NCI-H1694 (cell line): ENCODE data around the gene SH2D3A.
"Not testable (repeated sequence)": the region's sequence is repeated elsewhere in the genome, so short reads cannot be mapped to it uniquely, and the experiment has no call there.

Source experiments
- DNase-seq: peaks from one replicate; lab custom pipeline; 2025; lab: John Stamatoyannopoulos, UW

The SH2D3A gene

GRCh38 chr19:6788896-6789295 lies 21.7 kb upstream of the SH2D3A start:
- DNase-seq = no peak

DNA sequence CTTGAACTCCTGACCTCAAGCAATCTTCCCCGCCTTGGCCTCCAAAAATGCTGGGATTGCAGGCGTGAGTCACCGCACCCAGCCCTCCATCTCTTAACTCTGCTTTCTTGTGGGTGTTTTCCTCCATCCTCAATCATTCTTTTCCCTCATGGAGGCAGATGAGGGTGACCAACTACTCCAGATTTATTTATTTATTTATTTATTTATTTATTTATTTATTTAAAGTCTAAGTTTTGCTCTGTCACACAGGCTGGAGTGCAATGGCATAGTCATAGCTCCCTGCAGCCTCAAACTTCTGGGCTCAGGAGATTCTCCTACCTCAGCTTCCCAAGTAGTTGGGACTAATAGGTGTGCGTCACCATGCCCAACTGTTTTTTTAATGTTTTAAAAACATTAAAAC lies 20.2 kb upstream of the SH2D3A start:
- DNase-seq = no peak

DNA sequence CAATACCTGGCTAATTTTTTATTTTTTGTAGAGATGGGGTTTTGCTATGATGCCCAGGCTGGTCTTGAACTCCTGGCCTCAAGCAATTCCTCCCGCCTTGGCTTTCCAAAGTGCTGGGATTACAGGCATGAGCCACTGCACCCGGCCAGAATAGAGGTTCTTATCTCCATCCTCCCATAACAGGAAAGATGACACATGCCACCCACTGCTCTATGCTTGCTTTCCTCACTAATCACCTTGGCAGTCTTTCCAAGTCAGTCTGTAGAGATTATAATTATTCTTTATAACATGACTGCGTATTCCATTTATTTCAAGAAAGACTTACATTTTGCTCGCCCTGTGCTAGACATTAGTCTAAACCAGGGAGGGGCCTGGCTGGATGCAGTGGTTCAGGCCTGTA lies 12.0 kb upstream of the SH2D3A start:
- no peak for DNase-seq

GRCh38 chr19:6778386-6778785 lies 11.2 kb upstream of the SH2D3A start:
- DNase-seq = no peak

DNA sequence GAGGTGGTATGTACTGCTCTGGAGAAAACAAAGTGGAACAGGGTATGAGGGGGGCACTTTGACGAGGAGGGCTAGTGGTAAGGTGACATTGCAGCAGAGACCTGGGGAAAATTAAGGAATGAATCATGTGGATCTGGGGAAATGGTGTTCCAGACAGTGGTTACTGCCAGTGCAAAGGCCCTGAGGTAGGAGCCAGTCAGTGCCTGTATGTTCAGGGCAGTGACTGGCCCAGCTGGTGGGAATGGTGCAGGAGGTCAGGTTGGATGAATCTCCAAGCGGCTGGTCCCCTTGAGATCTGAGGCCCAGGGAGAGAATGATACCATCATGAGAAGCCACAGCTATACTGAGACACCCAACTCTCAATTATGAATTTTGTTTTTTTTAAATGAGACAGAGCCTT lies 10.2 kb upstream of the SH2D3A start:
- no peak for DNase-seq

GRCh38 chr19:6776999-6777398 lies 9.8 kb upstream of the SH2D3A start:
- DNase-seq = no peak

- DNase-seq = not testable (repeated sequence)
Observed at GRCh38 chr19:6776045-6776444, 8.8 kb upstream of the SH2D3A start.

- no peak for DNase-seq
Observed at GRCh38 chr19:6774821-6775707, 7.8 kb upstream of the SH2D3A start.

GRCh38 chr19:6773323-6773931 lies 6.2 kb upstream of the SH2D3A start:
- DNase-seq = no peak

- DNase-seq = no peak
Observed at GRCh38 chr19:6772866-6773322, 5.7 kb upstream of the SH2D3A start.

DNA sequence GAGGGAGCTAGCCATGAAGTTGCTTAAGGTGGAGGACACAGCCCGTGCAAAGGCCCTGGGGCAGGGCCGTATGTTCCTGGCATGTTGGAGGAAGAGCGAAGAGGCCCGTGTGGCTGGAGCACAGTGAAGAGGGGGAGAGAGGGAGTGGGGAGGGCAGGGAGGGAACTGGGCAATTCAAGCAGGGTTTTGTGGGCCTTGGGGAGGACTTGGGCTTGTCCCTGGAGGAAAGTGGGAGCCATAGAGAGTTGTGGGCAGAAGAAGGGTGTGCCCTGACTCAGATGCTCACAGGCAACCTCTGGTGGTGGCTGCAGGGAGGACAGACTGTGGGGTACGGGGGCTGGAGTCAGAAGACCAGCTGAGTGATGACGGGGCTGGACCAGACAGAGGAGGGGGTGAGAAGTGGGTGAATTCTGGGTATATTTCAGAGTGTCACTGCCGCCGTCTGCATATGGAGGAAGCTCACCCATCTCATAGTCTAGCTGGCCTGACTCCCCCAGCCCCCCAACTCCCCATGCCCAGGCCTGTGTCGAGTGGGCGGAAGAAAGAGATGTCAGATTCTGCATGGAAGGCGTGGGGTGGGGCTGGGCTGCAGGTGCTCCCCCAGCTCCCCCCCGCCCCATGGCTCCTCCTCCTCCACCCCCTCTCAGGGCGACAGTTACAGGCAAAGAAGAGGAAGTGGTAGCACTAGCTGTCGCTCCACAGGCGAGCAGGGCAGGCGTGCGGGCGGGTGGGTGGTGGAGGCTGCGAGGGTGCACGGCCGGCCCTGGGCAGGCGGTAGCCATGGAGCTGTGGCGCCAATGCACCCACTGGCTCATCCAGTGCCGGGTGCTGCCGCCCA lies 5.0 kb upstream of the SH2D3A start, which contains the start of gene VAV1:
TSS of gene VAV1 (plus strand) at position 681 of the 838 bp plus-strand sequence. CDS start at position 781, 100 bp downstream.
- no peak for DNase-seq

DNA sequence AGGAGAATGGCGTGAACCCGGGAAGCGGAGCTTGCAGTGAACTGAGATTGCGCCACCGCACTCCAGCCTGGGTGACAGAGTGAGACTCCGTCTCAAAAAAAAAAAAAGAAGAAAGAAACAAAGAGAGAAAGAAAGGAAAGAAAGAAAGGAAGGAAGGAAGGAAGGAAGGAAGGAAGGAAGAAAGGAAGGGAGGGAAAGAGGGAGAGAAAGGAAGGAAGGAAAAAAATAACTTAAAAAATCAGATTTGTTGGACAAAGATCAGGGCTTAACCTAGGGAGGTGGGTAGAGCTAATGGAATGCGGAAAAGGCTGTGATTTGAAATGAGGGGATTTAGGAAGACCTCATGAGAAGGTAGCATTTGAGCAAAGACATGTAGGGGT lies 4.4 kb upstream of the SH2D3A start:
- DNase-seq = not testable (repeated sequence)

GRCh38 chr19:6769006-6769619 lies 1.9 kb upstream of the SH2D3A start:
- DNase-seq = no peak

DNA sequence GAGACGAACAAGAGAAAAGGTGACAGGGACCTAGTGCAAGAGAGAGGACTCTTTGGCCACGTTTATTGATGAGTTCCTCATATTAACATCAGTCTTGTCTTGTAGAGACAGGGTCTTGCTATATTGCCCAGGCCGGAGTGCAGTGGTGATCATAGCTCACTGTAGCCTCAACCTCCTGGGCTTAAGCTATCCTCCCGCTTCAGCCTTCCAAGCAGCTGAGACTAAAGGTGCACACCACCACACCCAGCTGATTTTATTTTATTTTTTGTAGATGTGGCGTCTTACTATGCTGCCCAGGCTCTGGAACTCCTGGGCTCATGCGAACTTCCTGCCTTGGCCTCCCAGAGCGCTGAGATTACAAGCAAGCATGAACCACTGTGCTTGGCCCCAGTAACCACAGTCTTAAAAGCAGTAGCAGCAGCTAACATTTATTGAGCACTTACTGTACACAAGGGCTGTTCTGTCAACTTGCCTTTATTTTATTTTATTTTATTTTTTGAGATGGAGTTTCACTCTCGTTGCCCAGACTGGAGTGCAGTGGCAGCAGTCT lies 1.1 kb upstream of the SH2D3A start:
- DNase-seq = no peak

DNA sequence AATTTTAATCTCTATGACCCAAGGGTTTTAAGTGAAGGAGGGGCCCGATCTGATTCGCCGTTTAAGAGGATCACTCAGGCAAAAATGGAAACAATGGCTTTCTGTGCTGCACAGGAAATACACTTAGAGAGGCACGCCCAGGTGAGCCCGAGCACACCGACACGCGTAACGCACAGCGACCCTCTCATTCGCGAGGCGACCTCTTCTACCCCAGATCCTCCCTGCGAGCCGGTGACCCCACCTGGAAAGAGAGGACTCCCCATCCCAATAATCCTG lies 216 bp downstream of the SH2D3A start:
- DNase-seq = no peak

DNA sequence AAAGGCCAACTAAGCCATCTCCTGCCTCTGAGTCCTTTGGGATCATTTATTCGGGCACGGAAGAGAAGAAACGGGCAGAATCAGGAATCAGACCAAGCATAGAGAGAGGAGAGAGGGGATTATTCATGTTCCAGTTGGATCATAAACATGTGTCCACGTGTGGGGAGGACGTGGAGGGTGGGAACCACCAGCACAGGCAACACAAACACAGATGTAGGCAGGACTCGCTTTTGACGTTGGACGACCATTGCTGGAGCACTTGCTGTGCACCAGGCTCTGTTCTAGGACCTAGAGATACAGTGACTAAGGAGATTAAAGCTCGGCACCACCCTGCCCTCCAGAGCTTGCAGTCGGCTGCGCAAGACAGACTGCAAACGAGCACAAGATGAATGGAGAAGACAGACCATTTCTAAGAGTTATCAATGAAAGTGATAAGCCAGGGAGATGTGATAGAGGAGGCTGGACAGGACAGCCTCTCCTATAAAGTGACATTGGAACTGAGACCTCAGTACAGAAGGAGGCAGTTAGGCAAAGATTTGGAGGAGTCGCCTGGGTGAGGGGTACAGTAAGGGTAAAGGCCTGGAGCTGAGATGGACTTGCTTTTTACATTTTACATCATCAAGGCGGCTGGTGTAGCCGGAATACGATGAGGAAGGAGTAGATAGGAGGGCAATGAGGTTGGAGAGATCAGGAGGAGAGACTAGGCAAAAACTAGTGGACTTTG lies 716 bp downstream of the SH2D3A start:
- DNase-seq = no peak

GRCh38 chr19:6765738-6766356 lies 1.4 kb downstream of the SH2D3A start:
- DNase-seq = no peak

DNA sequence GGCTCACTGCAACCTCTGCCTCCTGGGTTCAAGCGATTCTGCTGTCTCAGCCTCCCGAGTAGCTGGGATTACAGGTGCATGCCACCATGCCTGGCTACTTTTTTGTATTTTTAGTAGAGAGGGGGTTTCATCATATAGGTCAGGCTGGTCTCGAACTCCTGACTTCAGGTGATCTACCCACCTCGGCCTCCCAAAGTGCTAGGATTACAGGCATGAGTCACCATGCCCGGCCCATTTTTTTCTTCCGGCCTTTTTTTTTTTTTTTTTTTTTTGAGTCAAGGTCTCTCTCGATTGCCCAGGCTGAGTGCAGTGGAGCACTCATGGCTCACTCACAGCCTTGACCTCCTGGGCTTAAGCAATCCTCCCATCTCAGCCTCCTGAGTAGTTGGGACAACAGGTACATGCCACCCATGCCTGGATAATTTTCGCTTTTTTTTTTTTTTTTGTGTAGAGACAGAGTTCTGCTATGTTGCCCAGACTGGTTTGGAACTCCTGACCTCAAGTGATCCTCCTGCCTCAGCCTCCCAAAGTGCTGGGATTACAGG lies 4.9 kb downstream of the SH2D3A start:
- not testable (repeated sequence) for DNase-seq

DNA sequence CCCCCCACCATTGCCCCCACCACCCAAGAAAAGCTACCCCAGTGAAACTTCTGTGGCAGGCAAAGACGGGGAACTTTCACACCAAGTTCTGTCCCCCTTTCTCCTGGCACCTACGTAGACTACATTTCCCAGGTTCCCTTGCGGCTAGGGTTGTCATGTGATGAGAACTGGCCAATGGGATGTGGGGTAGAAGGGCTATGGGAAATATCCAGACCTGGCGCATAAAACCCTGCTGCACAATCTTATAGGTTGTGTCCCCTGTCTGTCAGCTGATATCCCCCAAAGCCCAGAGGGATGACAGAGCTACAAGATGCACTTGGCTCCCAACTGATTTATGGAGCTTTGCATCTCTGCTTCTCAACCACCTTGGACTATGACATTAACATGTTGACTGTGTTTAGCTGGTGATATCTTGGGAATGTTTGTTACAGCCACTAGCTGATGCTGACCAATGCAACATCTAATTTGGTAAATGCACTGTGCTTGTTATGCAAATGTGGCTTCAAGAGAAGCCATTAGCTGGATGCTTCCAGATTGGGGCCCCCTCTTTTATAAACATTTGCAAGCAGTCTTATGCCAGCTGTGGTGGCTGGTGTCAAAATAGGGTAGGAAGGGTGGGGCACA lies 6.1 kb downstream of the SH2D3A start:
- no peak for DNase-seq

GRCh38 chr19:6760606-6761005 lies 6.6 kb downstream of the SH2D3A start:
- DNase-seq = no peak
